K562 (cell line): ENCODE results near the gene C2CD5. TPM values are rescaled to one million over a fixed set of nuclear protein-coding genes. Genes with fewer than 3 reads are reported as not detected.

Experiments used
- ATAC-seq: fragments of 200-7000 bp; cut with Tn5 transposase; 3 replicates; pipeline ENCODE4 v1.9.1; 2020; ENCODE audit warnings: moderate library complexity
- BruUV-seq: library from RNA; stranded (reverse); fragments of 400-500 nt; replicated peaks from 2 replicates; lab custom pipeline; 2021; lab: Mats Ljungman, UMichigan
- CTCF ChIA-PET: fragments of 300-600 bp; formaldehyde crosslinking; extraction: SDS; loops from one replicate; lab custom pipeline; 2021; ENCODE audit warnings: low intra/inter-chr PET ratio; lab: Yijun Ruan, JAX
- POLR2A ChIA-PET: fragments of 300-600, 350-650 bp; sonication (Branson Sonifier 250); formaldehyde crosslinking; extraction: SDS; loops from one replicate; lab custom pipeline; 2021; ENCODE audit warnings: antibody characterized with exemption, inconsistent platforms; lab: Yijun Ruan, JAX
- DNase-seq, 4 experiments: peaks; one replicate each; pipeline versions ENCODE4 v3.0.0 to v3.0.0-alpha.2; 2011 to 2018; ENCODE audit warnings: low spot score in 3 of 4, mixed read lengths in 3 of 4; ENCODE audit errors: extremely low read depth in 1 of 4
- FAIRE-seq: peaks from 2 replicates; lab custom pipeline; 2011; peaks lifted over from hg19 to GRCh38; lab: Jason Lieb, UNC
- H2AFZ ChIP-seq: 2 replicates; pipeline ENCODE4 v1.6.0; 2011; ENCODE audit warnings: low read depth, low read length, control low read depth, inconsistent platforms
- H3K27ac ChIP-seq: fragments of 200-600 bp; 3 replicates; pipeline ENCODE4 v1.8.0; 2011; ENCODE audit warnings: low read depth, mild to moderate bottlenecking, control low read depth, inconsistent platforms, low read length, moderate library complexity, mixed read lengths; ENCODE audit errors: extremely low read depth
- H3K27me3 ChIP-seq, 2 experiments: fragments of 300-600 bp in 1 of 2; 2 replicates in 1 of 2; 3 replicates in 1 of 2; pipeline versions ENCODE4 v1.6.0 to v1.8.0; 2011; ENCODE audit warnings: inconsistent platforms in 2 of 2, low read length in 2 of 2, mild to moderate bottlenecking in 1 of 2, mixed read lengths in 1 of 2, moderate library complexity in 1 of 2; ENCODE audit not compliant: control insufficient read depth in 2 of 2, insufficient read depth in 2 of 2
- H3K36me3 ChIP-seq: fragments of 300-600 bp; 3 replicates; pipeline ENCODE4 v1.8.0; 2011; ENCODE audit warnings: mild to moderate bottlenecking, low read length, inconsistent platforms; ENCODE audit not compliant: control insufficient read depth, insufficient read depth
- H3K4me1 ChIP-seq, 2 experiments: fragments of 200-600 bp in 1 of 2; replicated peaks in 1 of 2; 2 replicates in 1 of 2; 3 replicates in 1 of 2; pipeline versions ENCODE4 v1.5.1 to v1.8.0; 2011; ENCODE audit warnings: inconsistent platforms in 2 of 2, low read length in 2 of 2, mild to moderate bottlenecking in 1 of 2, mixed read lengths in 1 of 2, moderate library complexity in 1 of 2; ENCODE audit not compliant: control insufficient read depth in 2 of 2, insufficient read depth in 2 of 2
- H3K4me2 ChIP-seq: 2 replicates; pipeline ENCODE4 v1.6.1; 2011; ENCODE audit warnings: low read length, control low read depth, inconsistent platforms, mixed read lengths; ENCODE audit not compliant: insufficient read depth
- H3K4me3 ChIP-seq: fragments of 200-600 bp; sonication (generic), shearing (Covaris generic); 2 replicates; pipeline ENCODE4 v1.5.1; 2016; ENCODE audit warnings: control low read depth, inconsistent platforms
- H3K79me2 ChIP-seq: fragments of 200-600 bp; 3 replicates; pipeline ENCODE4 v1.8.0; 2011; ENCODE audit warnings: low read length, inconsistent platforms; ENCODE audit not compliant: control insufficient read depth, insufficient read depth
- H3K9ac ChIP-seq, 2 experiments: 2 replicates each; pipeline versions ENCODE4 v1.6.0 to v1.6.1; 2011; ENCODE audit warnings: low read depth in 2 of 2, low read length in 2 of 2, control low read depth in 1 of 2, inconsistent platforms in 1 of 2, mild to moderate bottlenecking in 1 of 2, mixed read lengths in 1 of 2; ENCODE audit not compliant: insufficient read depth in 1 of 2
- H3K9me1 ChIP-seq: one replicate; pipeline ENCODE4 v1.6.0; 2011; ENCODE audit warnings: inconsistent platforms, mild to moderate bottlenecking, low read length, moderate library complexity; ENCODE audit not compliant: control insufficient read depth, insufficient read depth
- H3K9me3 ChIP-seq: replicated peaks from 2 replicates; pipeline ENCODE4 v1.5.1; 2011; ENCODE audit warnings: low read depth, low read length, inconsistent platforms; ENCODE audit not compliant: control insufficient read depth, insufficient read depth
- H4K20me1 ChIP-seq: replicated peaks from 2 replicates; pipeline ENCODE4 v1.6.1; 2011; ENCODE audit warnings: low read length, inconsistent platforms, mixed read lengths; ENCODE audit not compliant: control insufficient read depth, insufficient read depth
- COPS2 ChIP-seq: fragments of 450-650 bp; conservative IDR thresholded peaks from 2 replicates; pipeline ENCODE4 v1.6.1; 2016; ENCODE audit warnings: mild to moderate bottlenecking, moderate library complexity
- HLTF ChIP-seq: fragments of 450-650 bp; IDR thresholded peaks from 2 replicates; pipeline ENCODE4 v1.6.1; 2016
- HSF4 ChIP-seq: fragments of 250-450 bp; sonication (Bioruptor Pico); IDR thresholded peaks from 2 replicates; pipeline ENCODE4 v2.1.2; 2022; ENCODE audit warnings: mild to moderate bottlenecking, moderate library complexity, borderline replicate concordance
- PPARD ChIP-seq: fragments of 250-450 bp; sonication (Bioruptor Pico); IDR thresholded peaks from 2 replicates; pipeline ENCODE4 v1.8.0; 2022; ENCODE audit warnings: inconsistent platforms, mild to moderate bottlenecking, moderate library complexity
- RFX5 ChIP-seq: IDR thresholded peaks from 2 replicates; pipeline ENCODE4 v1.6.1; 2011; ENCODE audit warnings: low read depth, mild to moderate bottlenecking, improper control_type of control experiment, low read length
- TARDBP ChIP-seq: fragments of 450-650 bp; IDR thresholded peaks from 2 replicates; pipeline ENCODE4 v1.6.1; 2016
- WGBS: fragments of 100-300 bp; shearing (Covaris generic); methylation state at CpG from one replicate; pipeline ENCODE4 v1.1.6; 2016; ENCODE audit warnings: low coverage, mixed read lengths; ENCODE audit not compliant: insufficient coverage; ENCODE audit errors: missing lambda C conversion rate; 5-methylcytosine and 5-hydroxymethylcytosine counted together
- in situ Hi-C: fragments of 300-500 bp; cut with MboI; formaldehyde crosslinking; loops from 4 replicates; pipeline ENCODE4 v1.15.0; 2018; ENCODE audit warnings: inconsistent platforms, mixed read lengths
- intact Hi-C: fragments of 100-400 bp; cut with micrococcal nuclease; formaldehyde crosslinking; loops from 2 replicates; pipeline ENCODE4 v1.14.2; 2022
- polyA plus RNA-seq, 8 experiments: library from polyadenylated mRNA; depleted of rRNA in 4 of 8; stranded (reverse) in 5 of 8; unstranded in 3 of 8; fragments of >200 nt; fragmentation: Nextera tagmentation in 2 of 8; fragmentation: Illumina TruSeq in 1 of 8; extraction: Ambion mirVana in 2 of 8; extraction: Trizol in 1 of 8; gene quantifications; 2 replicates each; pipeline versions ENCODE4 v1.2.1 to v1.2.3, GENCODE V29; 2011 to 2014; ENCODE audit warnings: inconsistent platforms in 1 of 8, missing spikeins in 1 of 8
- total RNA-seq, 7 experiments: library from RNA; depleted of rRNA in 6 of 7; stranded (reverse); fragments of >200 nt in 6 of 7; fragmentation: Illumina TruSeq in 2 of 7; extraction: Trizol in 2 of 7; gene quantifications; 2 replicates each; pipeline versions ENCODE4 v1.2.1 to v1.2.3, GENCODE V29; 2011 to 2021; ENCODE audit warnings: low replicate concordance in 1 of 7
- TF ChIP-seq, protein P1 (sequence below): fragments of 250-450 bp; sonication (Bioruptor Pico); IDR thresholded peaks from 2 replicates; pipeline ENCODE4 v1.5.0; 2021; ENCODE audit warnings: mild to moderate bottlenecking, moderate library complexity
- TF ChIP-seq, protein P2 (sequence below), 2 experiments: fragments of 450-650 bp in 1 of 2; sonication (generic) in 1 of 2; formaldehyde crosslinking in 1 of 2; IDR thresholded peaks; 2 replicates each; pipeline versions ENCODE4 v1.7.1 to v1.9.0; 2016 to 2022; ENCODE audit warnings: inconsistent platforms in 1 of 2, mild to moderate bottlenecking in 1 of 2, missing genetic modification reagents in 1 of 2
- TF ChIP-seq, protein P3 (sequence below), 2 experiments: fragments of 450-650 bp; IDR thresholded peaks; 2 replicates each; pipeline ENCODE4 v1.6.1; 2016

The C2CD5 gene
- total and polyA plus RNA-seq, 9 of the 15 experiments (the other 6 are each of a cell fraction or from before 2014, with no cell fraction given): 5.1 to 24.1 (median 14.3) TPM

DNA sequence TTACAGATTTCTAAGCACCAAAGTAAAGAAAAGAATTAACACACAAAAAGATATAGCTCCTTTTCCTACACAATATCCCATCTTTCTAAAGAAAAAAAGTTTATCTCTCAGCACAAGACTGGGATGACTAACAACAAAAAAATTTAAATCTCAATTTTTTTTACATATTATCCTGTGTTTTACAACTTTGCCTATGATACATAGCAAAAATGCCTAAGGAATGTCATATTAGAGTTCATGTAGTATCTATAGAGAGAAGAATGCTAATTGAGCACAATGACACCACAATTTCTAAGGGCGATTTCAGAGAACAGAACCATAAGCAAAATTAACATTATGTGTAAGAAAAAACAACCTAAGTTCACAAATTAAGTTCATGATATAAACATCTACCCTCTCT lies 16.3 kb downstream of the C2CD5 start:
- Histone ChIP-seq H3K79me2 (no peaks in the 10 kb centered on the region), H3K4me1 (no peaks in the 10 kb centered on the region), H2AFZ (no peak overlapping the region), H3K36me3 (peaks cover 43% of the 10 kb centered on the region), H3K4me3 (no peak overlapping the region), H4K20me1 (no peaks in the 10 kb centered on the region), H3K9me3 (no peaks in the 10 kb centered on the region), H3K9ac (no peak overlapping the region), H3K9me1 (no peaks in the 10 kb centered on the region), H3K4me2 (no peak overlapping the region), H3K27me3 (no peaks in the 10 kb centered on the region), H3K27ac (no peak overlapping the region)
- ATAC-seq: no peak
- 80% methylated on average over 1 of the region's 1 CpG for WGBS
- in situ Hi-C loops (no loop called here), intact Hi-C loops (loop anchor here (5.0 to 10.0 kb wide), 2 partner anchors 99 to 157 kb away; partner anchors contain the start of gene ETNK1)
- FAIRE-seq: no peak
- DNase-seq: no peak
- CTCF ChIA-PET: no interaction called here
- no TSS peak for BruUV-seq
- POLR2A ChIA-PET: no interaction called here
- TF ChIP-seq, protein P1, sequence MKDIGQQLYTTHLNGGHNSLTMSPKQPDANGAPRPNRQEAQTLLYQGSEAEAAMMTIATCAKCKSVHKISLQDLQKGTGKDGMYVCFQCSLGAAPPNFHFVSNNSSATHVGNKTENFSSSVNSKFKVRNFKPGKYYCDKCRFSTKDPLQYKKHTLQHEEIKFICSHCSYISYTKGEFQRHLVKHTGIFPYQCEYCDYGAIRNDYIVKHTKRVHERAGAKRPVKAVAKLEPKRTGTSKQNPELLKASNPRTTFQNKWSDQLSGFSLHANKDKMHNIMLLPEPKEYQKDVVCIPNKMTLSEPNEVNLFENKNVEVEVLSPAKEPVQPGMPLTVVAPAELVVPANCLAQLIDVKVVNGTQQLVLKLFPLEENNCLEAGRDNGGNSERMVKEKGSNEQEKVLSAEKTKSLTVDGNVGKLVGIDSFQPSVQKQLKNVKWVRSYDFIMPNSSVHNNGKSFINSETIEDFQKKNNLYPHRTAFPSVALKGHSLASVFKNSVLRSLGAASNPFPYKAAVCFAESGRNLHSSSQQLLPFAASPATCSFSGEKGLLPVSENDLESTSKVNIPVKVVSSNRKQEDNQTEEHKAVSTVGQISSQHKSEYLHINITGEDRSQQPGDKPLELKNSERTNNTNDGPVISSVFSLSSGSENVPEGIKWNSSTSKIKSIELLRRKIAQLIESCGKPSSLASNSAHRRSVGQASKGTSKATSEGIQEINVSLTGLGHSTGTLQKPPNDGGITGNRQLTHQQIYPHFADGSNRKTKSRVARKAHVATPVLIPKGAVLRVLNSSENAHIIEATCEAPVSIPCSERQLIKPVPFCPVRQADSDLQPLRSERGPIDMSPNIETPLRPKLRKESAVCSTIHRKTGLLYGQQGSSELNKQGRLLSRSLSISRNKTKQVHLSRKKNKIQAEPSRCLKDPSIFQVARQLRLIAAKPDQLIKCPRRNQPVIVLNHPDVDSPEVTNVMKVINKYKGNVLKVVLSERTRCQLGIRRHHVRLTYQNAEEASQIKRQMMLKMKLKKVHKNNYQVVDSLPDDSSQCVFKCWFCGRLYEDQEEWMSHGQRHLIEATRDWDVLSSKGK: no peak
- TF ChIP-seq, protein P2, sequence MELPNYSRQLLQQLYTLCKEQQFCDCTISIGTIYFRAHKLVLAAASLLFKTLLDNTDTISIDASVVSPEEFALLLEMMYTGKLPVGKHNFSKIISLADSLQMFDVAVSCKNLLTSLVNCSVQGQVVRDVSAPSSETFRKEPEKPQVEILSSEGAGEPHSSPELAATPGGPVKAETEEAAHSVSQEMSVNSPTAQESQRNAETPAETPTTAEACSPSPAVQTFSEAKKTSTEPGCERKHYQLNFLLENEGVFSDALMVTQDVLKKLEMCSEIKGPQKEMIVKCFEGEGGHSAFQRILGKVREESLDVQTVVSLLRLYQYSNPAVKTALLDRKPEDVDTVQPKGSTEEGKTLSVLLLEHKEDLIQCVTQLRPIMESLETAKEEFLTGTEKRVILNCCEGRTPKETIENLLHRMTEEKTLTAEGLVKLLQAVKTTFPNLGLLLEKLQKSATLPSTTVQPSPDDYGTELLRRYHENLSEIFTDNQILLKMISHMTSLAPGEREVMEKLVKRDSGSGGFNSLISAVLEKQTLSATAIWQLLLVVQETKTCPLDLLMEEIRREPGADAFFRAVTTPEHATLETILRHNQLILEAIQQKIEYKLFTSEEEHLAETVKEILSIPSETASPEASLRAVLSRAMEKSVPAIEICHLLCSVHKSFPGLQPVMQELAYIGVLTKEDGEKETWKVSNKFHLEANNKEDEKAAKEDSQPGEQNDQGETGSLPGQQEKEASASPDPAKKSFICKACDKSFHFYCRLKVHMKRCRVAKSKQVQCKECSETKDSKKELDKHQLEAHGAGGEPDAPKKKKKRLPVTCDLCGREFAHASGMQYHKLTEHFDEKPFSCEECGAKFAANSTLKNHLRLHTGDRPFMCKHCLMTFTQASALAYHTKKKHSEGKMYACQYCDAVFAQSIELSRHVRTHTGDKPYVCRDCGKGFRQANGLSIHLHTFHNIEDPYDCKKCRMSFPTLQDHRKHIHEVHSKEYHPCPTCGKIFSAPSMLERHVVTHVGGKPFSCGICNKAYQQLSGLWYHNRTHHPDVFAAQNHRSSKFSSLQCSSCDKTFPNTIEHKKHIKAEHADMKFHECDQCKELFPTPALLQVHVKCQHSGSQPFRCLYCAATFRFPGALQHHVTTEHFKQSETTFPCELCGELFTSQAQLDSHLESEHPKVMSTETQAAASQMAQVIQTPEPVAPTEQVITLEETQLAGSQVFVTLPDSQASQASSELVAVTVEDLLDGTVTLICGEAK (IDR thresholded peaks at IDR 0.05): no peak
- TF ChIP-seq, protein P2 (CRISPR knock-in tag; IDR thresholded peaks at IDR 0.05): no peak
- TF ChIP-seq HLTF (no peak), TARDBP (no peak), COPS2 (no peak), HSF4 (CRISPR knock-in tag) (no peak), RFX5 (no peak), PPARD (CRISPR knock-in tag) (no peak)
- TF ChIP-seq, protein P3, sequence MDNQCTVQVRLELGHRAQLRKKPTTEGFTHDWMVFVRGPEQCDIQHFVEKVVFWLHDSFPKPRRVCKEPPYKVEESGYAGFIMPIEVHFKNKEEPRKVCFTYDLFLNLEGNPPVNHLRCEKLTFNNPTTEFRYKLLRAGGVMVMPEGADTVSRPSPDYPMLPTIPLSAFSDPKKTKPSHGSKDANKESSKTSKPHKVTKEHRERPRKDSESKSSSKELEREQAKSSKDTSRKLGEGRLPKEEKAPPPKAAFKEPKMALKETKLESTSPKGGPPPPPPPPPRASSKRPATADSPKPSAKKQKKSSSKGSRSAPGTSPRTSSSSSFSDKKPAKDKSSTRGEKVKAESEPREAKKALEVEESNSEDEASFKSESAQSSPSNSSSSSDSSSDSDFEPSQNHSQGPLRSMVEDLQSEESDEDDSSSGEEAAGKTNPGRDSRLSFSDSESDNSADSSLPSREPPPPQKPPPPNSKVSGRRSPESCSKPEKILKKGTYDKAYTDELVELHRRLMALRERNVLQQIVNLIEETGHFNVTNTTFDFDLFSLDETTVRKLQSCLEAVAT (IDR thresholded peaks at IDR 0.05): no peak
